HG02970 (cell line): ENCODE measurements around the gene ISCU.
A peak's percentile ranks its signal among the peaks of the same experiment; 100 is the strongest.
"Not testable (repeated sequence)": the region's sequence is repeated elsewhere in the genome, so short reads cannot be mapped to it uniquely, and the experiment has no call there.

ENCODE experiments used
- ATAC-seq: cut with Tn5 transposase; IDR thresholded peaks from one replicate; pipeline ENCODE4 v1.9.1; 2021; ENCODE audit warnings: mild to moderate bottlenecking, moderate library complexity, moderate number of reproducible peaks; ENCODE audit not compliant: unreplicated experiment, low FRiP score

Gene ISCU

GRCh38 chr12:108568338-108569154 is 6.2 kb downstream of the ISCU start:
- ATAC-seq: peak; percentile 76

- no peak for ATAC-seq
Measured at GRCh38 chr12:108570743-108571608, 8.6 kb downstream of the ISCU start.

- ATAC-seq: no peak
Measured at GRCh38 chr12:108571609-108572165, 9.3 kb downstream of the ISCU start.

GRCh38 chr12:108572166-108572790 is 9.9 kb downstream of the ISCU start:
- no peak for ATAC-seq

- ATAC-seq: no peak
Measured at GRCh38 chr12:108573317-108573716, 10.9 kb downstream of the ISCU start.

- ATAC-seq: not testable (repeated sequence)
Measured at GRCh38 chr12:108574276-108574675, 11.9 kb downstream of the ISCU start.

- no peak for ATAC-seq
Measured at GRCh38 chr12:108575199-108575912, 13.0 kb downstream of the ISCU start.

GRCh38 chr12:108576660-108577234 is 14.4 kb downstream of the ISCU start:
- no peak for ATAC-seq

- no peak for ATAC-seq
Measured at GRCh38 chr12:108577458-108577857, 15.1 kb downstream of the ISCU start.

GRCh38 chr12:108578264-108578663 is 15.9 kb downstream of the ISCU start:
- ATAC-seq: no peak

- ATAC-seq: no peak
Measured at GRCh38 chr12:108578813-108579212, 16.4 kb downstream of the ISCU start.

GRCh38 chr12:108580531-108580930 is 18.1 kb downstream of the ISCU start:
- no peak for ATAC-seq

GRCh38 chr12:108581311-108582227 is 19.2 kb downstream of the ISCU start:
- no peak for ATAC-seq

GRCh38 chr12:108582509-108582908 is 20.1 kb downstream of the ISCU start:
- no peak for ATAC-seq

- ATAC-seq: no peak
Measured at GRCh38 chr12:108582978-108583770, 20.8 kb downstream of the ISCU start.

GRCh38 chr12:108583991-108584390 is 21.6 kb downstream of the ISCU start:
- ATAC-seq: no peak

- ATAC-seq: no peak
Measured at GRCh38 chr12:108584456-108585065, 22.2 kb downstream of the ISCU start.

- no peak for ATAC-seq
Measured at GRCh38 chr12:108585864-108586263, 23.5 kb downstream of the ISCU start.
